ENCODE measurements around the gene MOSPD3. TPM values are rescaled to one million over a fixed set of nuclear protein-coding genes. Genes with fewer than 3 reads are reported as not detected.

Gene MOSPD3
- total and polyA plus RNA-seq, 2 of the 13 experiments (the other 11 are each of a cell fraction or from before 2014, with no cell fraction given) = 7.6 to 8.8 TPM

DNA sequence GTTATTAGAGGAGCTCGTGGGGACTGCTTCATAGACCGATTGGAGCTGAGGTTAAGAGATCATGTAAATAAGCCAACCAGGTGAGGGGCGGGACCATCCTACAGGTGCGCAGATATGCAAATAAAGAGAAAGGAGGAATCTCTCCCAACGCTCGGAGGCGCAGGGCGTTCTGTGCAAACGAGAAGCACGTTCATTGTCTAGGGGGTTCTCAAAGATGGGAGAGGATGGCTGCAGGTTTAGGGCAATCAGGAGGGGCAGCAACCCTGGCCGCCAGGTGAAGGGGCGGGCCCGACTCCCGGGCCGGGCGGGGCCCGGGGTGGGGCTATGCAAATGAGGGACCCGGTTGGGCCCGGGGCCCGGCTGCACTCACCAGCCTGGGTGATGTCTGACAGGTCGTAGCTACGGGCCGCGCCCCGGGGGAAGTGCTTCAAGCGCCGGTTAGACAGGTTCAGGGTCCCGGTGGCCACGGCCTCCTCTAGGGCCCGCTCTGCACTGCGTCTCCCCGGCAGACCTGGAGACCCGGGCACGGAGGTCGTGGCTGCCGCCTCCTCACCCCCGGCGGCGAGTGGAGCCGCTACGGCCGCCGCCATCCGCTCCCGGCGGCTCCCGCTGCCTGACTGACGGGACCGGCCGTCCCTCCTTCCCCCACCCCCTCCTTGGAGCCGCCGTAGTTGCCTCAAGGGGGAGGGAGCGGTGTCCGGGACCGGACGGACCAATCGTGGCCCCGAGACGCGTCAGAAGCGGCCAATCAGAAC, 26.7 kb upstream of the MOSPD3 start, which contains the start of gene LRCH4 (continued):
- no peak for TF ChIP-seq SMAD9 (CRISPR knock-in tag; IDR thresholded peaks at IDR 0.05)
- peak; percentile 51 for TF ChIP-seq ZNF235 (CRISPR knock-in tag; IDR thresholded peaks at IDR 0.05; ENCODE audit: borderline replicate concordance)
- no peak for TF ChIP-seq U2AF2 (IDR thresholded peaks at IDR 0.05; ENCODE audit: low read depth, low read length)
- no peak for TF ChIP-seq GZF1 (CRISPR knock-in tag; IDR thresholded peaks at IDR 0.05)
- TF ChIP-seq, protein P1, sequence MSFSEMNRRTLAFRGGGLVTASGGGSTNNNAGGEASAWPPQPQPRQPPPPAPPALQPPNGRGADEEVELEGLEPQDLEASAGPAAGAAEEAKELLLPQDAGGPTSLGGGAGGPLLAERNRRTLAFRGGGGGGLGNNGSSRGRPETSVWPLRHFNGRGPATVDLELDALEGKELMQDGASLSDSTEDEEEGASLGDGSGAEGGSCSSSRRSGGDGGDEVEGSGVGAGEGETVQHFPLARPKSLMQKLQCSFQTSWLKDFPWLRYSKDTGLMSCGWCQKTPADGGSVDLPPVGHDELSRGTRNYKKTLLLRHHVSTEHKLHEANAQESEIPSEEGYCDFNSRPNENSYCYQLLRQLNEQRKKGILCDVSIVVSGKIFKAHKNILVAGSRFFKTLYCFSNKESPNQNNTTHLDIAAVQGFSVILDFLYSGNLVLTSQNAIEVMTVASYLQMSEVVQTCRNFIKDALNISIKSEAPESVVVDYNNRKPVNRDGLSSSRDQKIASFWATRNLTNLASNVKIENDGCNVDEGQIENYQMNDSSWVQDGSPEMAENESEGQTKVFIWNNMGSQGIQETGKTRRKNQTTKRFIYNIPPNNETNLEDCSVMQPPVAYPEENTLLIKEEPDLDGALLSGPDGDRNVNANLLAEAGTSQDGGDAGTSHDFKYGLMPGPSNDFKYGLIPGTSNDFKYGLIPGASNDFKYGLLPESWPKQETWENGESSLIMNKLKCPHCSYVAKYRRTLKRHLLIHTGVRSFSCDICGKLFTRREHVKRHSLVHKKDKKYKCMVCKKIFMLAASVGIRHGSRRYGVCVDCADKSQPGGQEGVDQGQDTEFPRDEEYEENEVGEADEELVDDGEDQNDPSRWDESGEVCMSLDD (CRISPR knock-in tag; IDR thresholded peaks at IDR 0.05; ENCODE audit: borderline replicate concordance) = no peak
- TF ChIP-seq KAT7 (CRISPR knock-in tag; IDR thresholded peaks at IDR 0.05; ENCODE audit: borderline replicate concordance) = 0 out of 2 replicates have a peak, but pooled peaks have one; percentile 51
- no peak for TF ChIP-seq HHEX (CRISPR knock-in tag; IDR thresholded peaks at IDR 0.05)
- TF ChIP-seq EZH2 (conservative IDR thresholded peaks at IDR 0.05; ENCODE audit: low read depth, low read length) = no peak
- no peak for TF ChIP-seq RFX3 (CRISPR knock-in tag; IDR thresholded peaks at IDR 0.05)
- no peak for TF ChIP-seq ZNF207 (IDR thresholded peaks at IDR 0.05; ENCODE audit: borderline replicate concordance)
- TF ChIP-seq, protein P2, sequence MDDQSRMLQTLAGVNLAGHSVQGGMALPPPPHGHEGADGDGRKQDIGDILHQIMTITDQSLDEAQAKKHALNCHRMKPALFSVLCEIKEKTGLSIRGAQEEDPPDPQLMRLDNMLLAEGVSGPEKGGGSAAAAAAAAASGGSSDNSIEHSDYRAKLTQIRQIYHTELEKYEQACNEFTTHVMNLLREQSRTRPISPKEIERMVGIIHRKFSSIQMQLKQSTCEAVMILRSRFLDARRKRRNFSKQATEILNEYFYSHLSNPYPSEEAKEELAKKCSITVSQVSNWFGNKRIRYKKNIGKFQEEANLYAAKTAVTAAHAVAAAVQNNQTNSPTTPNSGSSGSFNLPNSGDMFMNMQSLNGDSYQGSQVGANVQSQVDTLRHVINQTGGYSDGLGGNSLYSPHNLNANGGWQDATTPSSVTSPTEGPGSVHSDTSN (CRISPR knock-in tag; IDR thresholded peaks at IDR 0.05; ENCODE audit: borderline replicate concordance) = no peak
- peak in 1 of 2 experiments; percentile 72; a peak in 2 of 4 replicates for TF ChIP-seq KLF16 (CRISPR knock-in tag; IDR thresholded peaks at IDR 0.05)
- no peak; the same call in none of the 2 replicates for TF ChIP-seq ZBTB7B (CRISPR knock-in tag; IDR thresholded peaks at IDR 0.05)
- TF ChIP-seq SIX1 (CRISPR knock-in tag; IDR thresholded peaks at IDR 0.05; ENCODE audit: borderline replicate concordance) = no peak
- TF ChIP-seq, protein P3, sequence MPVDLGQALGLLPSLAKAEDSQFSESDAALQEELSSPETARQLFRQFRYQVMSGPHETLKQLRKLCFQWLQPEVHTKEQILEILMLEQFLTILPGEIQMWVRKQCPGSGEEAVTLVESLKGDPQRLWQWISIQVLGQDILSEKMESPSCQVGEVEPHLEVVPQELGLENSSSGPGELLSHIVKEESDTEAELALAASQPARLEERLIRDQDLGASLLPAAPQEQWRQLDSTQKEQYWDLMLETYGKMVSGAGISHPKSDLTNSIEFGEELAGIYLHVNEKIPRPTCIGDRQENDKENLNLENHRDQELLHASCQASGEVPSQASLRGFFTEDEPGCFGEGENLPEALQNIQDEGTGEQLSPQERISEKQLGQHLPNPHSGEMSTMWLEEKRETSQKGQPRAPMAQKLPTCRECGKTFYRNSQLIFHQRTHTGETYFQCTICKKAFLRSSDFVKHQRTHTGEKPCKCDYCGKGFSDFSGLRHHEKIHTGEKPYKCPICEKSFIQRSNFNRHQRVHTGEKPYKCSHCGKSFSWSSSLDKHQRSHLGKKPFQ (CRISPR knock-in tag; IDR thresholded peaks at IDR 0.05; ENCODE audit: insufficient replicate concordance) = no peak
- TF ChIP-seq, protein P4, sequence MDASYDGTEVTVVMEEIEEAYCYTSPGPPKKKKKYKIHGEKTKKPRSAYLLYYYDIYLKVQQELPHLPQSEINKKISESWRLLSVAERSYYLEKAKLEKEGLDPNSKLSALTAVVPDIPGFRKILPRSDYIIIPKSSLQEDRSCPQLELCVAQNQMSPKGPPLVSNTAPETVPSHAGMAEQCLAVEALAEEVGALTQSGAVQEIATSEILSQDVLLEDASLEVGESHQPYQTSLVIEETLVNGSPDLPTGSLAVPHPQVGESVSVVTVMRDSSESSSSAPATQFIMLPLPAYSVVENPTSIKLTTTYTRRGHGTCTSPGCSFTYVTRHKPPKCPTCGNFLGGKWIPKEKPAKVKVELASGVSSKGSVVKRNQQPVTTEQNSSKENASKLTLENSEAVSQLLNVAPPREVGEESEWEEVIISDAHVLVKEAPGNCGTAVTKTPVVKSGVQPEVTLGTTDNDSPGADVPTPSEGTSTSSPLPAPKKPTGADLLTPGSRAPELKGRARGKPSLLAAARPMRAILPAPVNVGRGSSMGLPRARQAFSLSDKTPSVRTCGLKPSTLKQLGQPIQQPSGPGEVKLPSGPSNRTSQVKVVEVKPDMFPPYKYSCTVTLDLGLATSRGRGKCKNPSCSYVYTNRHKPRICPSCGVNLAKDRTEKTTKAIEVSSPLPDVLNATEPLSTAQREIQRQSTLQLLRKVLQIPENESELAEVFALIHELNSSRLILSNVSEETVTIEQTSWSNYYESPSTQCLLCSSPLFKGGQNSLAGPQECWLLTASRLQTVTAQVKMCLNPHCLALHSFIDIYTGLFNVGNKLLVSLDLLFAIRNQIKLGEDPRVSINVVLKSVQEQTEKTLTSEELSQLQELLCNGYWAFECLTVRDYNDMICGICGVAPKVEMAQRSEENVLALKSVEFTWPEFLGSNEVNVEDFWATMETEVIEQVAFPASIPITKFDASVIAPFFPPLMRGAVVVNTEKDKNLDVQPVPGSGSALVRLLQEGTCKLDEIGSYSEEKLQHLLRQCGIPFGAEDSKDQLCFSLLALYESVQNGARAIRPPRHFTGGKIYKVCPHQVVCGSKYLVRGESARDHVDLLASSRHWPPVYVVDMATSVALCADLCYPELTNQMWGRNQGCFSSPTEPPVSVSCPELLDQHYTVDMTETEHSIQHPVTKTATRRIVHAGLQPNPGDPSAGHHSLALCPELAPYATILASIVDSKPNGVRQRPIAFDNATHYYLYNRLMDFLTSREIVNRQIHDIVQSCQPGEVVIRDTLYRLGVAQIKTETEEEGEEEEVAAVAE (CRISPR knock-in tag; IDR thresholded peaks at IDR 0.05; ENCODE audit: borderline replicate concordance) = peak; percentile 86; the same call in 1 of the 2 replicates
- TF ChIP-seq KLF15 (CRISPR knock-in tag; IDR thresholded peaks at IDR 0.05; ENCODE audit: borderline replicate concordance) = peak; percentile 84; the same call in 1 of the 2 replicates
- 0 out of 2 replicates have a peak, but pooled peaks have one; percentile 23 for TF ChIP-seq HOXA5 (CRISPR knock-in tag; IDR thresholded peaks at IDR 0.05)
- TF ChIP-seq MAF1 (CRISPR knock-in tag; IDR thresholded peaks at IDR 0.05; ENCODE audit: borderline replicate concordance) = 0 out of 2 replicates have a peak, but pooled peaks have one; percentile 69
